H1 (cell line): ENCODE data around the gene MSI2. TPM values are rescaled to one million over a fixed set of nuclear protein-coding genes. Genes with fewer than 3 reads are reported as not detected.

ENCODE experiments used
- CTCF ChIA-PET: fragments of 300-600 bp; sonication (Branson Sonifier 250); formaldehyde crosslinking; loops from one replicate; lab custom pipeline; 2021; ENCODE audit not compliant: partially characterized antibody; lab: Charles Lee
- POLR2A ChIA-PET: fragments of 300-600 bp; sonication (Branson Sonifier 250); formaldehyde crosslinking; loops from one replicate; lab custom pipeline; 2021; ENCODE audit warnings: inconsistent platforms; ENCODE audit not compliant: partially characterized antibody; lab: Charles Lee
- DNase-seq, 2 experiments: peaks; one replicate each; pipeline versions ENCODE4 v3.0.0 to v3.0.0-alpha.2; 2010 to 2022; ENCODE audit warnings: low spot score in 2 of 2, low read depth in 1 of 2, mixed read lengths in 1 of 2
- FAIRE-seq: peaks from 2 replicates; lab custom pipeline; 2011; peaks lifted over from hg19 to GRCh38; lab: Jason Lieb, UNC
- H2AFZ ChIP-seq: 2 replicates; pipeline ENCODE4 v1.8.1; 2012; ENCODE audit warnings: low read length, inconsistent platforms
- H2AK5ac ChIP-seq: 2 replicates; pipeline ENCODE4 v1.6.1; 2013; ENCODE audit warnings: low read depth, low read length
- H2BK120ac ChIP-seq: replicated peaks from 2 replicates; pipeline ENCODE3; 2013; ENCODE audit warnings: low read depth, low read length, inconsistent platforms
- H2BK12ac ChIP-seq: 2 replicates; pipeline ENCODE4 v1.6.1; 2013; ENCODE audit warnings: low read depth, low read length
- H2BK15ac ChIP-seq: 2 replicates; pipeline ENCODE4 v1.6.1; 2013; ENCODE audit warnings: low read length
- H2BK20ac ChIP-seq: 2 replicates; pipeline ENCODE4 v1.6.1; 2013; ENCODE audit warnings: low read length
- H2BK5ac ChIP-seq: 2 replicates; pipeline ENCODE4 v1.6.1; 2013; ENCODE audit warnings: low read depth, low read length
- H3K14ac ChIP-seq: 2 replicates; pipeline ENCODE4 v1.6.1; 2013; ENCODE audit warnings: inconsistent platforms; ENCODE audit not compliant: insufficient read length
- H3K18ac ChIP-seq: 2 replicates; pipeline ENCODE4 v1.6.1; 2013; ENCODE audit warnings: low read length; ENCODE audit errors: extremely low read depth
- H3K23ac ChIP-seq: 2 replicates; pipeline ENCODE4 v1.6.1; 2013; ENCODE audit warnings: inconsistent platforms; ENCODE audit not compliant: insufficient read length
- H3K23me2 ChIP-seq: 2 replicates; pipeline ENCODE4 v1.6.1; 2013; ENCODE audit warnings: low read depth, low read length
- H3K27ac ChIP-seq: 2 replicates; pipeline ENCODE4 v1.6.1; 2011; ENCODE audit warnings: low read depth, low read length, inconsistent platforms
- H3K27me3 ChIP-seq, 4 experiments: replicated peaks in 1 of 4; 1 replicate in 1 of 4; 2 replicates in 3 of 4; pipeline versions ENCODE4 v1.6.1 to v1.8.1; 2011 to 2013; ENCODE audit warnings: low read length in 3 of 4, mild to moderate bottlenecking in 3 of 4, inconsistent platforms in 2 of 4, mixed read lengths in 2 of 4, moderate library complexity in 1 of 4; ENCODE audit not compliant: control insufficient read depth in 3 of 4, insufficient read depth in 3 of 4; ENCODE audit errors: extremely low read depth in 1 of 4
- H3K36me3 ChIP-seq, 4 experiments: 2 replicates each; pipeline versions ENCODE4 v1.6.1 to v1.8.1; 2011 to 2013; ENCODE audit warnings: mild to moderate bottlenecking in 4 of 4, low read length in 3 of 4, moderate library complexity in 2 of 4, control low read depth in 1 of 4, inconsistent platforms in 1 of 4; ENCODE audit not compliant: insufficient read depth in 4 of 4, control insufficient read depth in 2 of 4
- H3K4ac ChIP-seq: replicated peaks from 2 replicates; pipeline ENCODE3; 2013; ENCODE audit warnings: low read length, low read depth, mixed read lengths, inconsistent platforms; ENCODE audit not compliant: insufficient read length
- H3K4me1 ChIP-seq, 4 experiments: replicated peaks in 1 of 4; 1 replicate in 1 of 4; 2 replicates in 3 of 4; pipeline versions ENCODE4 v1.6.1 to v1.8.1; 2011 to 2013; ENCODE audit warnings: low read length in 3 of 4, inconsistent platforms in 2 of 4, mixed read lengths in 1 of 4; ENCODE audit not compliant: insufficient read depth in 4 of 4, control insufficient read depth in 3 of 4
- H3K4me2 ChIP-seq, 2 experiments: 2 replicates each; pipeline versions ENCODE4 v1.6.1 to v1.8.1; 2011 to 2013; ENCODE audit warnings: low read depth in 2 of 2, low read length in 2 of 2, control low read depth in 1 of 2, inconsistent platforms in 1 of 2, mild to moderate bottlenecking in 1 of 2; ENCODE audit not compliant: insufficient read depth in 1 of 2
- H3K4me3 ChIP-seq, 4 experiments: fragments of 200-600, 300-600 bp in 1 of 4; sonication (generic), shearing (Covaris generic), sonication (Bioruptor Twin) in 1 of 4; 2 replicates each; pipeline versions ENCODE4 v1.5.1 to v1.8.1; 2011 to 2016; ENCODE audit warnings: low read length in 4 of 4, low read depth in 3 of 4, control low read depth in 2 of 4, inconsistent platforms in 2 of 4, mild to moderate bottlenecking in 2 of 4, mixed read lengths in 1 of 4, moderate library complexity in 1 of 4; ENCODE audit not compliant: insufficient read depth in 2 of 4; ENCODE audit errors: extremely low read depth in 1 of 4
- H3K56ac ChIP-seq: replicated peaks from 2 replicates; pipeline ENCODE3; 2013; ENCODE audit warnings: low read depth, mild to moderate bottlenecking, mixed read lengths, low read length, inconsistent platforms; ENCODE audit not compliant: insufficient read length
- H3K79me1 ChIP-seq: 2 replicates; pipeline ENCODE4 v1.6.1; 2013; ENCODE audit warnings: low read depth, low read length, control low read depth
- H3K79me2 ChIP-seq, 2 experiments: 2 replicates each; pipeline versions ENCODE4 v1.6.1 to v1.8.1; 2012 to 2013; ENCODE audit warnings: low read length in 2 of 2, mild to moderate bottlenecking in 2 of 2, inconsistent platforms in 1 of 2; ENCODE audit not compliant: insufficient read depth in 2 of 2, control insufficient read depth in 1 of 2
- H3K9ac ChIP-seq, 4 experiments: replicated peaks in 1 of 4; 1 replicate in 1 of 4; 2 replicates in 3 of 4; pipeline versions ENCODE4 v1.6.1 to v1.8.1; 2011 to 2013; ENCODE audit warnings: low read depth in 3 of 4, low read length in 3 of 4, control low read depth in 2 of 4, mild to moderate bottlenecking in 2 of 4, moderate library complexity in 2 of 4, inconsistent platforms in 1 of 4; ENCODE audit errors: extremely low read depth in 1 of 4
- H3K9me3 ChIP-seq, 2 experiments: 2 replicates each; pipeline versions ENCODE4 v1.6.1 to v1.8.1; 2012 to 2013; ENCODE audit warnings: mild to moderate bottlenecking in 2 of 2, moderate library complexity in 2 of 2, control low read depth in 1 of 2, inconsistent platforms in 1 of 2, low read depth in 1 of 2, low read length in 1 of 2, mixed read lengths in 1 of 2; ENCODE audit not compliant: insufficient read depth in 2 of 2
- H4K20me1 ChIP-seq, 2 experiments: replicated peaks in 1 of 2; 2 replicates each; pipeline versions ENCODE3 to v1.8.1; 2011 to 2013; ENCODE audit warnings: inconsistent platforms in 2 of 2, low read length in 2 of 2, mild to moderate bottlenecking in 1 of 2; ENCODE audit not compliant: insufficient read depth in 2 of 2, control insufficient read depth in 1 of 2
- H4K5ac ChIP-seq: 2 replicates; pipeline ENCODE4 v1.6.1; 2013; ENCODE audit warnings: low read length, low read depth, mixed read lengths, inconsistent platforms; ENCODE audit not compliant: insufficient read length
- H4K8ac ChIP-seq: 2 replicates; pipeline ENCODE4 v1.8.0; 2013; ENCODE audit warnings: mild to moderate bottlenecking, moderate library complexity, low read length, inconsistent platforms; ENCODE audit not compliant: insufficient read depth; ENCODE audit errors: extremely low read depth
- H4K91ac ChIP-seq: replicated peaks from 2 replicates; pipeline ENCODE3; 2013; ENCODE audit warnings: low read length, mixed read lengths, inconsistent platforms; ENCODE audit not compliant: insufficient read length
- CTBP2 ChIP-seq: IDR thresholded peaks from 2 replicates; pipeline ENCODE4 v1.7.0; 2011; ENCODE audit warnings: borderline replicate concordance, mild to moderate bottlenecking, moderate library complexity, mixed read lengths, low read length; ENCODE audit not compliant: insufficient read depth, insufficient read length
- FOSL1 ChIP-seq: IDR thresholded peaks from 2 replicates; pipeline ENCODE4 v1.6.1; 2011; ENCODE audit warnings: mild to moderate bottlenecking, low read depth, low read length, moderate library complexity; ENCODE audit not compliant: insufficient read depth
- HDAC6 ChIP-seq: IDR thresholded peaks from one replicate; pipeline ENCODE4 v1.7.1; 2012; ENCODE audit warnings: low read depth, mild to moderate bottlenecking, inconsistent platforms, low read length, moderate library complexity
- JUND ChIP-seq: IDR thresholded peaks from 2 replicates; pipeline ENCODE4 v1.6.1; 2011; ENCODE audit warnings: mild to moderate bottlenecking, improper control_type of control experiment, low read length
- RAD21 ChIP-seq, 2 experiments: IDR thresholded peaks in 1 of 2; conservative IDR thresholded peaks in 1 of 2; 2 replicates each; pipeline ENCODE4 v1.6.1; 2011; ENCODE audit warnings: low read depth in 2 of 2, low read length in 2 of 2, improper control_type of control experiment in 1 of 2, inconsistent platforms in 1 of 2, mild to moderate bottlenecking in 1 of 2, moderate library complexity in 1 of 2
- RBBP5 ChIP-seq: IDR thresholded peaks from 2 replicates; pipeline ENCODE4 v1.7.1; 2012; ENCODE audit warnings: low read depth, mild to moderate bottlenecking, inconsistent platforms, low read length, moderate library complexity, borderline replicate concordance
- SIRT6 ChIP-seq: IDR thresholded peaks from one replicate; pipeline ENCODE4 v1.7.1; 2012; ENCODE audit warnings: low read length, inconsistent platforms
- SP4 ChIP-seq: IDR thresholded peaks from 2 replicates; pipeline ENCODE4 v1.6.1; 2012; ENCODE audit warnings: low read length, inconsistent platforms
- SRF ChIP-seq: IDR thresholded peaks from 2 replicates; pipeline ENCODE4 v1.6.1; 2011; ENCODE audit warnings: mild to moderate bottlenecking, low read depth, low read length, moderate library complexity
- TCF12 ChIP-seq: IDR thresholded peaks from 2 replicates; pipeline ENCODE4 v1.6.1; 2011; ENCODE audit warnings: low read depth, mild to moderate bottlenecking, low read length
- WGBS, 2 experiments: shearing (Covaris generic) in 1 of 2; methylation state at CpG; one replicate each; pipeline versions ENCODE4 v1.1.6 to v1.1.7; 2013 to 2015; ENCODE audit warnings: low lambda C conversion rate in 2 of 2, mixed read lengths in 2 of 2, inconsistent platforms in 1 of 2, low coverage in 1 of 2, missing lambda C conversion rate in 1 of 2; ENCODE audit not compliant: insufficient replicate concordance in 2 of 2, insufficient coverage in 1 of 2, insufficient read length in 1 of 2; ENCODE audit errors: extremely low coverage in 1 of 2, missing lambda C conversion rate in 1 of 2; 5-methylcytosine and 5-hydroxymethylcytosine counted together
- polyA plus RNA-seq, 7 experiments: library from polyadenylated mRNA; depleted of rRNA in 3 of 7; stranded (reverse) in 5 of 7; unstranded in 2 of 7; fragments of >200 nt in 5 of 7; fragments of 200-250 nt in 2 of 7; gene quantifications; 1 replicate in 5 of 7; 2 replicates in 1 of 7; 4 replicates in 1 of 7; pipeline versions ENCODE4 v1.2.1 to v1.2.3, GENCODE V29; 2011 to 2013; ENCODE audit warnings: missing spikeins in 2 of 7, mixed read lengths in 2 of 7
- total RNA-seq: library from RNA; stranded (reverse); fragmentation: NEBNext Ultra II Directional; extraction: Animal tissue kit (Norgen Biotek cat#: 25700); gene quantifications from 2 replicates; pipeline ENCODE4 v1.2.1, GENCODE V29; 2021

MSI2 gene
- total and polyA plus RNA-seq, 2 of the 8 experiments (the other 6 are each of a cell fraction or from before 2014, with no cell fraction given), result 36.7 to 80.6 TPM

- Histone ChIP-seq H3K56ac (no peak overlapping the region), H2BK20ac (no peak overlapping the region), H4K5ac (no peak overlapping the region), H3K79me2 (no peaks in the 10 kb centered on the region; a peak in 1 of 4 replicates), H4K20me1 (peaks cover 0 to 3% of the 10 kb centered on the region in 2 experiments), H3K4ac (no peak overlapping the region), H3K4me1 (peaks cover 0 to 17% (median 7%) of the 10 kb centered on the region in 4 experiments; a peak in 3 of 7 replicates), H3K14ac (no peak overlapping the region), H3K23me2 (no peaks in the 10 kb centered on the region), H4K8ac (no peak overlapping the region; the same call in 1 of the 2 replicates), H2BK120ac (no peak overlapping the region), H4K91ac (no peak overlapping the region), H3K27me3 (no peaks in the 10 kb centered on the region), H3K4me3 (no peak overlapping the region), H3K9ac (no peak overlapping the region), H2AFZ (no peak overlapping the region), H3K79me1 (no peaks in the 10 kb centered on the region; the same call in 1 of the 2 replicates), H2BK12ac (no peak overlapping the region), H3K23ac (no peak overlapping the region), H2BK15ac (no peak overlapping the region), H3K9me3 (no peaks in the 10 kb centered on the region), H3K4me2 (no peak overlapping the region), H2BK5ac (no peak overlapping the region), H3K27ac (no peak overlapping the region), H3K36me3 (no peaks in the 10 kb centered on the region), H3K18ac (no peak overlapping the region), H2AK5ac (no peak overlapping the region)
- FAIRE-seq, result no peak
- WGBS, 2 experiments, result 88% methylated on average over 5 of the region's 5 CpGs; no CpG with 5 or more reads in 1 of the 2 experiments
- POLR2A ChIA-PET, result interaction anchor here (1.6 kb wide), 1 partner anchor 11 kb away, joined by 5 read pairs; no protein-coding TSS in a partner anchor
- CTCF ChIA-PET, result interaction anchor here (0.5 to 2.3 kb wide), 6 partner anchors 13 to 158 kb away, joined by 3 to 16 read pairs (median 3); no protein-coding TSS in a partner anchor
- no peak for DNase-seq
- TF ChIP-seq JUND, result no peak
- no peak for TF ChIP-seq HDAC6
- no peak for TF ChIP-seq TCF12
- no peak for TF ChIP-seq SIRT6
- TF ChIP-seq CTBP2, result no peak
- no peak for TF ChIP-seq RAD21 (IDR thresholded peaks at IDR 0.05 in 1 of 2, conservative IDR thresholded peaks at IDR 0.05 in 1 of 2; ENCODE audit: low read depth in 2 of 2, low read length in 2 of 2)
- TF ChIP-seq SP4, result no peak
- no peak for TF ChIP-seq SRF
- TF ChIP-seq RBBP5, result no peak
- no peak for TF ChIP-seq FOSL1
These were observed 277.5 kb downstream of the MSI2 start for GRCh38 chr17:57533684-57534305.
